Kidney glomerular epithelial cell (primary cell): ENCODE data around the gene EPHB1.
A peak's percentile ranks its signal among the peaks of the same experiment; 100 is the strongest.

Experiments used
- DNase-seq: peaks from one replicate; lab custom pipeline; 2025; lab: John Stamatoyannopoulos, UW

EPHB1 gene

GRCh38 chr3:135133905-135134683, 339.0 kb downstream of the EPHB1 start:
- no peak for DNase-seq

DNA sequence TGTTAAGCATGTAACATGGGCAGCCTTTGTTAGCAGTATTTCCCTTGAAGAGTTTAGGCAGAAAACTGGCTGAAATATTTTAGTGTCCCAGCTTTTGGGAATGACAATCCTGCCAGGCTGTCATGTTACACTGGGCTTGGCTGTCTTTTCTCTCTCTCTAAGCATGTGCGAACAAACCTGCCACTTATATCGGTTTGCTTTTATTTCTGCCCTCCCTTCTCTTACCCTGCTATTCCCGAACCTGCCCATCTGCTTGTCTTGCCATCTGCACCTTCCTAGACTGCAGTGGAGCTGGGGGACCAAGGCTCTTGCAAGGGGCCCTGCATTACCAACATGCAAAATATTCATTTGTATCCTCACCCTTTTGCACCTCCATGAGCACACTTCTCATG, 339.6 kb downstream of the EPHB1 start:
- no peak for DNase-seq

DNA sequence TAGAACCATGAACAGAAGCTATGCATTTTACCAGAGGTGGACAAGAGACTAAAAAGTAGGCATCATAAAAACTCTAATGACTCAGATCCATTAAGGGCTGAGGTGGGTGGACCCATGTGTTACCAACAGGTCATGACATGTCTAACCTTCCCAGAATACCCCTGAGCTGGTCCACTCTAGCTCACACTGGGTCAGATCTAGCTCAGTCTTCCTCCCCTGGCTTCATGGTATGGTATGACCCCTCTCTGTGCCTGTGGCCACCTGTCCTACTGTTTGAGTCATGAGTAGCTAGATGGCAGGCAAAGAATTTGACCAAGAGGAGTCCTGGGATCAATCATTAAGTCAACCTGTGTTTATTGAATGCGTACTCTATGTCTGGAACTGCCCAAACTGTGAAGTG, 340.4 kb downstream of the EPHB1 start:
- no peak for DNase-seq

DNA sequence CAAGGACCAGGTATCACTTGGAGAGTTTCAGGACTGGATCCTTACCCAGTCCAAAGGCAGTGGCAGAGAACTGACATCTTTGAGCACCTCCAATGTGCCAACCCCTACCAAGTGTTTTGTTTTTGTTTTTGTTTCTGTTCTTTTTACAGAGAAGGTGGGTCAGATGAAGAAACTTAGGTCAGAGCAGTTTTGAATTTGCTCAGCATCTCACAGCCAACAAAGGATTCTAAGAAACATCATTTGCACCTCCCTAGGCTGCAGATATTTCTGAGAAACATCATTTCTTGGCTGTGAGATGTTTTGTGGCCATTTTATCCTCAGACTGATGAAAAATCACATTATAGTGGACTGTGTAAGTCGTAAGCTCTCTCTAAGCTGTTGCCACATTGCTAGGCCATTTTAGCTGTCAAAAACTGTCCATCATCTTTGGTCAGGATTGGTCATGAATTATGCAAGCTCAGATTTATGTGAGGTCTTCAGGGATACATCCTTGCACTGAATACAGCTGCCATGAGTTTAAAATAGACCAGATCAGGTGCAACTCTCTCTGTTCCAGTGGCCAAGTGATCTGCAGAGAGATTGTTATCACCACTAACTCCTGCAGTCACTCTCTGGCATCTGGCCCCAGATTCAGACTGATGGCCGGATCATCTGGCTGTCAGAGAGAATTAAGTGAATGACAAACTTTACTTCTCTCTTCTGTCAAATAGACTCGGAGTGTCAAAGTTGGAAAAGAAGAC, 341.5 kb downstream of the EPHB1 start:
- DNase-seq, result no peak

DNA sequence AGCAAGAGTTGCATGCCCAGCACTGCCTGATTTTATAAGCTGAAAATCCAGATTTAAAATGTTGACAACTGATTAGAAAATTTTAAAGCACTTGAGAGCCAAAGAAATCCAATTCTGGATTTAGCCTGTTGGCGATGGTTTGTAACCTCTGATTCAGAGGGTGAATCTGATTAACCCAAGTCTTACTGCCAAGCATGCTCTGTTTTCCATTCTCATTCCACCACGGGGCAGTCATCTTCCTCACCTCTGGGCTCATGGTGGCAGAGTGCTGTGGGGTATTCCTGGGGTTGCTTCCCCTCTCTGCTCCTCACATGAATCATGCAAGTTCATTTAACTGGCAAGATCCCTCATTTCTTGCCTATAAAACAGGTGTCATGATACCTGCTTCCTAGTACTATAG, 342.2 kb downstream of the EPHB1 start:
- DNase-seq, result no peak

DNA sequence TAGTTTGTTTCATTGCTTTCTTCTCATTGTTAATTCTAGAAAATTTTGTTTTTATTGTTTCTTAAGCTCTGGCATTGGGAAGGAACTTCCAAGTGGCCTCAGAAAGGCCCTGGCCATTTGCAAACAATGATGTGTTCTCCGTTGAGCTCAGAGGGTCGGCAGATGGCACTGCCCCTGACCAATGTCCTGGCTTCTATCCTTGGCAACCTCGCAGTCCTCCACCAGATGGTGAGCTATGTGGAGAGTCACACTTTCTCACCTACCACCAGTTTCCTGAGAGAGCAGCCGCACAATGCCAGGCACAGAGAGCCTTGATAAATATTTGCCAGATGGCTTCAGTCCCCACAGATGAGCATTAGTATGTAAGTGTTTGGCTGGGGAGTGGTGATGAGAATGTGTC, 343.7 kb downstream of the EPHB1 start:
- no peak for DNase-seq

GRCh38 chr3:135140591-135140990, 345.5 kb downstream of the EPHB1 start:
- DNase-seq, result no peak

- no peak for DNase-seq
Observed at GRCh38 chr3:135141160-135141559, 346.1 kb downstream of the EPHB1 start.

DNA sequence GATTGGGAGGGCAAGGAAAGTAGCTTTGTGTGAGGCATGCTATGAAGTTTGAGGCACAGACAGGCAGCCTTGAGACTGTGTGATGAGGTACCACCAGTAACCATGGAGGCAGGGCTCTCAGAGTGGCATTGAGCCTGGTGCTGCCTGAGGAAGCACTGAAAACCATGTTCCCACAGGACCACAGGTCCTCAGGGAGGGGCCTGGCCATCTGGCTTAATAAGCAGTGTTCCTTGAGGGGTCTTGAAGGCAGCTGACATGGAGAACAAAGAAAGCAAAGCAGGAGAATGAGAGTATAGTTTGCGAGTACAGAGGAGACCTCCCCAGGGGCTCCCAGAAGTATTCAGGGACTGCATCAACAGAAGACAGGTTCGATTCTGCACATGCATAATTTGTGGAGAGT, 346.6 kb downstream of the EPHB1 start:
- no peak for DNase-seq

- DNase-seq, result no peak
Observed at GRCh38 chr3:135142530-135142929, 347.5 kb downstream of the EPHB1 start.

DNA sequence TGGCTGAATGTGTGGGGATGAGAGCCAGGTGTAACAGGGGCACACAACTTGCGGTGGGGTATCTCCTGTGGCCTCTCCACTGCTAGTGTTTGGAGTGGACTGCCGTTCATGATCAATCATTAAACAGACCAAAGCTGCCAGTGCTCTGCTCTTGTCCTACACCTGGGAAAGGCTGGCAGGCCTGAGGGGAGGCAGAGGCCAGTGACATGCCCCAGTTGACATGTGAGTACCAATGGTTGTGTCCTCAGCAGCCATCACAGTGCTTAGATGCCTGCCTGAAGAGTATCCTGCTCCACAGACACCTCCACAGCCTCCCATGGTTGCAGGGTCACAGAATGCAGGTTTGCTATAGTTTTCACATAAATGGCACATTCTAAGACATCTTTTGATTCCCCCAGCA, 348.4 kb downstream of the EPHB1 start:
- DNase-seq, result no peak

DNA sequence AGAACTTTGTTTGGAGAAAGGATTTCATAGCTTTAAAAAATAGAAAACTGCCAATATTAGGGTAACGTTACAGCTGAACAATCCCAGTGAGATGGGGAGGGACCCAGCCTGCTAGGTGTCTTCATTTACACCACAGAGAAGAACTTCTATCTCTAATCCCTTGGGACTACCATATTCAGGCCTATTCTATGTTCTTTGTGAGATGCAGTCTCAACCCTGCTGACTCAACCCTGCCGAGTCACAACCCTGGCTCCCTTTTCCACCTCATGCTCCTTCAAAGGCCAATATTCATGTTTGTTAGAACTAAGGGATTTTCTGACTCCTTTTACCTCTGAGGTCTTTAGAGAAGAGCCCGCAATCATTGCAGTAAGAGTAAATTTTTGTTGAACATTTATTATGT, 350.5 kb downstream of the EPHB1 start:
- no peak for DNase-seq

DNA sequence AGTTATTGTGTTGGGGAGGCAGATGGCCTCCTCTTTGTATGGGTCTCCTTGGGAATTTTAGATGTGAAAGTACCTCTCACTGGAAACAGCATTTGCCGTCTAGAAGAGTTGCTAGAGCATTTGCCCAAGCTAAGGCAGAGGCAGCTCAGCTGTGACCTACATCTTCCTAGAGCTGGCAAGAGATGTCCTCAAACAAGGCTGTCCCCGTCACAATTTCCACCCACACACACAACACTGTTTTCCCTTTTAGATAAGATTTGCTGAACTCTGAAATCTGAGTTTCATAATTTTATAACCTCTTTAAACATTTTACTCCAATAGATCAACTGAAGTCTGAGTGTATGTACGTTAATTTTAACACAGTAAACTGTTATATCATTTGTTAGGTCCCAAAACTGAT, 352.6 kb downstream of the EPHB1 start:
- DNase-seq, result no peak

DNA sequence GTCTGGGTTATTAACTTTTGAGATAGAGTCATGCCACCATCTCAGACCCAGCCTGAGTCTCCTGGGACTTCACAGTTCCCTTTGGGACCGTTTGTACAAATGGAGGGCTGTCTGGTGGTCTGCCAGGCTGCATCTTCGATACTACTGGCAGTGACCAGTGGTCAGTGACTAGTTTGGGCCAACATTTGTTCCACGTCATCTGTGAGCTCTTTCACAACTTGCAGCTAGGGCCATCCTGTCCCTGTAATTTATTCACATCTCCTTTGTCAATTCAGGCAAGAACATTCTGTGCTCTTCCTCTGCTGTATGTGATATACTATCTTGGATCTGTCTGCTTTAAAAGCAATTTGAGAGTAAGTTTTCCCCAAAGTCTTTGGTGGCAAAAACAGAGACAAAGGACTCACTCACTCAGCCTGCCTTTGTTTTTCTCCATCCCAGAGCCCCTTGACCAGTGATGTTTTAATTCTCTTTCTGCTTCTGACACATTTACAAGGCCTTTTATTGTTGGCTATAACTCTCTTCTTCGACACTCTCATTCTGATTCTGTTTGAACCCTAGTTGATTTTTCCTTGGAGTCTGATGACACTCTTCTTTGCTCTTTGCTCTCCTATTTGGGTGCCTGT, 353.4 kb downstream of the EPHB1 start:
- DNase-seq, result no peak

DNA sequence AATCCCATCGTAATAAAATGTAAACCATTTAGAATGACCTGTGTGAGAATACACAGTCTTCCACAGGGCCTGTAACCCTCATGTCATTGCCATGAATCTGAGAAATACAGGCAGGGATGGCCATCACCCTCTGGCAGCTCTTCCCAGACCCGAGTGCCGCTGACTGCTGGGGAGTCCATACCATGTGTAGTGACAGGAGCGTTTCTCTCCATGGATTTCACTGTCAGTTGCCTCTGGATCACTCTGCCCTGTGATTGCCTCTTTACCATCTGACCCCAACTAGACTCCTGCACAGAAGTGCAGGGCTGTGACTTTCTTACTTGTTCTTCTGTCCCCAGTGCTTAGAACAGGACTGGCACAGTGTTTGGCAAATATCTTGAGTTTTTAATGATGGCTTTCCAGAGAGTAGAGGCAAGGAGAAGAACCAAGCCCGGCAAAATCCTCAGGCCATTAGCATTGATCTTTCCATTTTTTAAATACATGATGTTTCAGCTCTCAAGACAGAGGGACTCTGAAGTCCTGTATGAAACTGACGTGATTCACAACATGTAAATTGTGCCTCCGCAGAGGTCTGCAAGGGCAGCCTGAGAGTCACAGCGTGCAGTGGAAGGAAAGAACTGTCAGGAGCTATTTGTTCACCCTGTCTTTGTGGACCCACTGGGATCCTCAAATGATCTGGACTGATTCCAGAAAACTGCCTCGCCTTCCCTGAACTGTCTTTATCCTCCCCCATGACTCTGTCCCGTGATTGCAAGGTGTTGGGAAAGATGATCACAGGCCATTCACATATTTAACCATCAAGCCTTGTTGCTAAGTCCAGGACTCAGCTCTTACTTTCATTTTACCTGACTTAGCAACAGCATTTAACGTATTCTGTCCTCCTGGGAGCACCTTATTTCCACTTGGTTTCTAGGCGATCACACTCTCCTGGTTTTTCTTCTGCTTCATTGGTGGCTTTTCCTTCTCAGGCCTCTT, 354.9 kb downstream of the EPHB1 start:
- no peak for DNase-seq

- DNase-seq, result no peak
Observed at GRCh38 chr3:135154186-135154585, 359.1 kb downstream of the EPHB1 start.

GRCh38 chr3:135155228-135155627, 360.2 kb downstream of the EPHB1 start:
- DNase-seq, result no peak

GRCh38 chr3:135155791-135156190, 360.7 kb downstream of the EPHB1 start:
- DNase-seq, result no peak

DNA sequence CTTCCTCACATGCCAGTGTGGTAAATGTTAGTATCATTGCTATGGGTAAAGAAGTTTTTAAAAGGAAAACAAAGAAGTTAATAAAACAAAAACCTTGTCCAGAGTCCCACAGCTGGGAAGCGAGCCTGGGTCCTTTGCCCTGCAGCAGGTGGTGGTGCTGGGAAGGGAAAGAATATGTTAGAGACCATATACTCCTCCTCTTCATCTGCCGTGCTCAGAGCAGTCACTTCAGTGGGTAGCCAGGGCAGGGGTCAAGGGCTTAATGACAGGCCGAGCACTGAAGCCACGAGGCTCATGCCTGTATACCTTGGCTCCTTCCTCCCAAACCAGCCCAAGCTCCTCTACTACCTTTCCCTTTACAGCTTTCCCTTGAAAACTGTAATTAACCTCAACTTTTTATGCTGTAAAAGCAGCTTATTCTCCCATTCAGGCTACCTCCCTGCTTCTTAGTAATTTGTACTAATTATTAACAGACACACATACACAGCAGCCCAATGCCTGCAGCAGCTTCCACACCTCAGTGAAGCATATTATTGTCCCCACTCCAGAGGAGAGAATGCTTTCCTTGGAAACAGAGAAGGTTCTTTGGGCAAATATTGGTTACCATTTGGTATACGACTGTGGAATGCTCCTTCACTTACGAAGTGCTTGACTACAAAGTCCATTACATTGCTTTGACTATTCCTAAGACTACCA, 362.1 kb downstream of the EPHB1 start:
- peak; percentile 28 for DNase-seq

DNA sequence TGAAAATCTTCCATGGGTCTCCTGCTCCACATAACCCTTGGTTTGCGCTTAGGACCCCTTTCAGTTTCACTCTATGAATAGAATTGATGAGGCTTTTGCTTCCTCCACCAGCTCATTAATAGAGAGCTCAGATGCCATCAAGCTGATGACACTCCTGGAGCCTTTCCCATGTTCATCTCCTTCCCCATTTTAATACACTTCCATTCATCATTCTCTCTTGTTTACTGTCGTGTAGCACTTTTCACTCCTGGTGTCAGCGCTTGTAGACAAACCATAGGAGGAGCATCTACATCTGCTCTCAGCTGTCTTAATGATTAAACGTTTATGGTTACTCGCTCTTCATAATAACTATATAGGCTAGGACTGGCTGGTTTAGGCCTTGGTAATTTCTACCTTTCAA, 363.5 kb downstream of the EPHB1 start:
- no peak for DNase-seq

DNA sequence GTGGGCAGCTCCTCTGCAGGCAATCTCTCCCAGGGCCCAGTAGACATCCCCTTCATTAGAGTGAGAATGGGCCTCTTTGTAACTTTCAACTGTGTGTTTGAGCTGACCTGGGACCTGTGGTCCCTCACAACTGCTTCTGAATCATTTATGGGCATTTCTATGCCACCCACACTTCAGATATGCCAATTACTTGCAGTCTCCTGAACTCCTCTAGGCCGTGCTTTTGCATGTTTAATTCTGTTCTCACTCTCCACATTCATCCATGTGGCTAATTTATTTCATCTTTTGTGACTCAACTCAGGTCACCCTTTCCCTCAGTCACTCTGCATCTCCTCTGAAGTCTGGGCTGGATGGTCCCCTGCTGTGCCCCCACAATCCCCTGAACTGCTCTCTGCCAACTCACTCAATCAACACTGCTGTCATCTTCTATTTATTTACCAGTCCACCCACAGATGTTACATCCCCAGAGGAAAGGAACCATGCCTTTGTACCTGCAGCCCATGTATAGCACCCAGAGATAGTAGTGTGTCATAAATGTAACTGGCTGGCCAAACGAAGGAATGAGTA, 364.7 kb downstream of the EPHB1 start:
- no peak for DNase-seq
